ENCODE results near the gene BMPR1A. TPM values are rescaled to one million over a fixed set of nuclear protein-coding genes. Genes with fewer than 3 reads are reported as not detected.
"Not testable (repeated sequence)": the region's sequence is repeated elsewhere in the genome, so short reads cannot be mapped to it uniquely, and the experiment has no call there.

The BMPR1A gene
- polyA plus RNA-seq, 2 of the 4 experiments (the other 2 are of a cell fraction), result 25.5 to 39.0 TPM

- 71% methylated on average over 10 of the region's 13 CpGs for WGBS (ENCODE audit: missing lambda C conversion rate)
- CTCF ChIA-PET, result interaction anchor here (0.9 to 4.3 kb wide), 6 partner anchors 9 to 30 kb away, joined by 3 to 38 read pairs (median 8); partner anchors contain the start of genes ADIRF and MMRN2
- no peak; a peak in 1 of 6 replicates for ATAC-seq
Measured at GRCh38 chr10:86946213-86947155, 190.1 kb downstream of the BMPR1A start.

DNA sequence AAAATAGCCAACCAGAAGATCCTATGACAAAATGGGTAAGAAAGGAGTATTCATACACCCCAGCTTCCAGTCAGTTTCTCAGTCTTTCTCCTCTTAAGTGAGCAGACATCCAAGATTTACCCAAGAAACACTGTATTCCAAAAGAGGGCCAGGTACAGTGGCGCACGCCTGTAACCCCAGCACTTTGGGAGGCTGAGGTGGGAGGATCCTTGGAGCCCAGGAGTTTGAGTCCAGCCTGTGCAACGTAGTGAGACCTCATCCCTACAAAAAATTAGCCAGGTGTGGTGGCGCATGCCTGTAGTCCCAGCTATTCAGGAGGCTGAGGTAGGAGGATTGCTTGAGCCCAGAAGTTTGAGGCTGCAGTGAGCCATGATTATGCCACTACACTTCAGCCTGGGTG, 191.4 kb downstream of the BMPR1A start:
- POLR2A ChIA-PET, result not testable (repeated sequence)
- WGBS (ENCODE audit: missing lambda C conversion rate), result 92% methylated on average over 4 of the region's 4 CpGs

More at GRCh38 chr10:86946213-86947155, 190.1 kb downstream of the BMPR1A start:
- H3K9me3 ChIP-seq, result no peaks in the 10 kb centered on the region
- H3K27ac ChIP-seq, result no peak overlapping the region
- H3K4me2 ChIP-seq, result no peak overlapping the region
- POLR2A ChIA-PET, result interaction anchor here (2.1 kb wide), 1 partner anchor 24 kb away, joined by 6 read pairs; no protein-coding TSS in a partner anchor
- DNase-seq (ENCODE audit: low read depth in 1 of 2, low spot score in 1 of 2), result no peak
- no peak for FAIRE-seq
- TF ChIP-seq, protein P1, sequence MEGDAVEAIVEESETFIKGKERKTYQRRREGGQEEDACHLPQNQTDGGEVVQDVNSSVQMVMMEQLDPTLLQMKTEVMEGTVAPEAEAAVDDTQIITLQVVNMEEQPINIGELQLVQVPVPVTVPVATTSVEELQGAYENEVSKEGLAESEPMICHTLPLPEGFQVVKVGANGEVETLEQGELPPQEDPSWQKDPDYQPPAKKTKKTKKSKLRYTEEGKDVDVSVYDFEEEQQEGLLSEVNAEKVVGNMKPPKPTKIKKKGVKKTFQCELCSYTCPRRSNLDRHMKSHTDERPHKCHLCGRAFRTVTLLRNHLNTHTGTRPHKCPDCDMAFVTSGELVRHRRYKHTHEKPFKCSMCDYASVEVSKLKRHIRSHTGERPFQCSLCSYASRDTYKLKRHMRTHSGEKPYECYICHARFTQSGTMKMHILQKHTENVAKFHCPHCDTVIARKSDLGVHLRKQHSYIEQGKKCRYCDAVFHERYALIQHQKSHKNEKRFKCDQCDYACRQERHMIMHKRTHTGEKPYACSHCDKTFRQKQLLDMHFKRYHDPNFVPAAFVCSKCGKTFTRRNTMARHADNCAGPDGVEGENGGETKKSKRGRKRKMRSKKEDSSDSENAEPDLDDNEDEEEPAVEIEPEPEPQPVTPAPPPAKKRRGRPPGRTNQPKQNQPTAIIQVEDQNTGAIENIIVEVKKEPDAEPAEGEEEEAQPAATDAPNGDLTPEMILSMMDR (IDR thresholded peaks at IDR 0.05), result no peak
- TF ChIP-seq ZSCAN20 (CRISPR knock-in tag; IDR thresholded peaks at IDR 0.05) (no peak), MYC (IDR thresholded peaks at IDR 0.05; ENCODE audit: borderline replicate concordance, low read length) (no peak), GATA3 (IDR thresholded peaks at IDR 0.05; ENCODE audit: borderline replicate concordance) (no peak), ZFP36 (IDR thresholded peaks at IDR 0.05; ENCODE audit: borderline replicate concordance, partially characterized antibody) (no peak), HDAC2 (IDR thresholded peaks at IDR 0.05) (no peak), NR3C1 (IDR thresholded peaks at IDR 0.05) (no peak), TP53 (CRISPR knock-in tag; IDR thresholded peaks at IDR 0.05) (no peak)
- no peak overlapping the region for H3K4me3 ChIP-seq
- H3K4me1 ChIP-seq, result 0 out of 3 replicates have a peak, but pooled peaks cover 4% of the 10 kb centered on the region

DNA sequence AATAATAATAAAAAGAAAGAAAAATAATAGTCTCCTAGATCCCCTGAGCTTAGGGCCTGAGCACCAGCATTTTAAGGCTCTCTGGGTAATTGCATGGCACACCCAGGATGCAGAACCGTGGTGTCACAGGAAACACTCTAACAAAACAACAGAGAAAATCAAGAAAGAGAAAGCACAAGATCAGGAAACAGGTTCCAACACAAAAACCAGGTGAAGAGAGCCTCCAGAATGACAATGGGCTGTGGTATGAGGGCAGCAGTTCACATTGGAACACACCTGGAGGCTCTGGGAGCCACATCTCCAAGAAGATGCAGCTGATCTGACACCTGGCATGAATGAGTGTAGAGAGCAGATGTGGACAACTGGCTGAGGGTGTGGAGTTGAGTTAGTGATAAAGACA, 193.9 kb downstream of the BMPR1A start:
- Histone ChIP-seq H3K9me3 (no peaks in the 10 kb centered on the region), H3K4me2 (no peak overlapping the region), H3K27ac (no peak overlapping the region), H3K4me1 (peaks cover 18% of the 10 kb centered on the region), H3K4me3 (no peak overlapping the region)
- TF ChIP-seq PHF8 (IDR thresholded peaks at IDR 0.05; ENCODE audit: borderline replicate concordance, low read depth) (no peak), ZC3H11A (IDR thresholded peaks at IDR 0.05) (no peak), CHD4 (IDR thresholded peaks at IDR 0.05; ENCODE audit: borderline replicate concordance) (no peak), ELK1 (IDR thresholded peaks at IDR 0.05; ENCODE audit: low read depth, low read length) (no peak), SREBF2 (IDR thresholded peaks at IDR 0.05) (no peak), MAFK (IDR thresholded peaks at IDR 0.05; ENCODE audit: partially characterized antibody) (no peak), GATA3 (IDR thresholded peaks at IDR 0.05; ENCODE audit: borderline replicate concordance) (no peak), RNF2 (IDR thresholded peaks at IDR 0.05; ENCODE audit: borderline replicate concordance, low read depth) (no peak), ZSCAN20 (CRISPR knock-in tag; IDR thresholded peaks at IDR 0.05) (no peak), EP300 (IDR thresholded peaks at IDR 0.05) (no peak), SMC3 (IDR thresholded peaks at IDR 0.05) (no peak), RARB (CRISPR knock-in tag; IDR thresholded peaks at IDR 0.05) (no peak), CBX8 (IDR thresholded peaks at IDR 0.05) (no peak), POLR2A (IDR thresholded peaks at IDR 0.05; ENCODE audit: low read length) (no peak), JUN (IDR thresholded peaks at IDR 0.05) (no peak), ZNF302 (CRISPR knock-in tag; IDR thresholded peaks at IDR 0.05) (no peak), KDM1A (IDR thresholded peaks at IDR 0.05; ENCODE audit: low read depth) (no peak)
- TF ChIP-seq, protein P2, sequence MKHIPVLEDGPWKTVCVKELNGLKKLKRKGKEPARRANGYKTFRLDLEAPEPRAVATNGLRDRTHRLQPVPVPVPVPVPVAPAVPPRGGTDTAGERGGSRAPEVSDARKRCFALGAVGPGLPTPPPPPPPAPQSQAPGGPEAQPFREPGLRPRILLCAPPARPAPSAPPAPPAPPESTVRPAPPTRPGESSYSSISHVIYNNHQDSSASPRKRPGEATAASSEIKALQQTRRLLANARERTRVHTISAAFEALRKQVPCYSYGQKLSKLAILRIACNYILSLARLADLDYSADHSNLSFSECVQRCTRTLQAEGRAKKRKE (CRISPR knock-in tag; IDR thresholded peaks at IDR 0.05; ENCODE audit: low read depth), result no peak
- ChIA-PET POLR2A (no interaction called here), CTCF (interaction anchor here (0.7 to 2.6 kb wide), 5 partner anchors 9 to 35 kb away, joined by 3 to 15 read pairs (median 3); no protein-coding TSS in a partner anchor)
- DNase-seq (ENCODE audit: low read depth in 1 of 2, low spot score in 1 of 2) (no peak), ATAC-seq (no peak), FAIRE-seq (no peak)
- WGBS (ENCODE audit: missing lambda C conversion rate), result 21% methylated on average over 1 of the region's 1 CpG

More for the DNA sequence above, 191.4 kb downstream of the BMPR1A start:
- not testable (repeated sequence) for DNase-seq (ENCODE audit: low read depth in 1 of 2, low spot score in 1 of 2); FAIRE-seq; H3K9me3 ChIP-seq; ATAC-seq; H3K4me3 ChIP-seq; H3K4me1 ChIP-seq; H3K4me2 ChIP-seq; H3K27ac ChIP-seq
- CTCF ChIA-PET, result interaction anchor here (0.7 to 4.3 kb wide), 5 partner anchors 8 to 29 kb away, joined by 3 to 38 read pairs (median 3); partner anchors contain the start of genes ADIRF and MMRN2
